ENCODE results near the gene SIGLEC8. TPM values are rescaled to one million over a fixed set of nuclear protein-coding genes. Genes with fewer than 3 reads are reported as not detected.

SIGLEC8 gene
- polyA plus RNA-seq, 1 donor from 2014 or later: not detected

DNA sequence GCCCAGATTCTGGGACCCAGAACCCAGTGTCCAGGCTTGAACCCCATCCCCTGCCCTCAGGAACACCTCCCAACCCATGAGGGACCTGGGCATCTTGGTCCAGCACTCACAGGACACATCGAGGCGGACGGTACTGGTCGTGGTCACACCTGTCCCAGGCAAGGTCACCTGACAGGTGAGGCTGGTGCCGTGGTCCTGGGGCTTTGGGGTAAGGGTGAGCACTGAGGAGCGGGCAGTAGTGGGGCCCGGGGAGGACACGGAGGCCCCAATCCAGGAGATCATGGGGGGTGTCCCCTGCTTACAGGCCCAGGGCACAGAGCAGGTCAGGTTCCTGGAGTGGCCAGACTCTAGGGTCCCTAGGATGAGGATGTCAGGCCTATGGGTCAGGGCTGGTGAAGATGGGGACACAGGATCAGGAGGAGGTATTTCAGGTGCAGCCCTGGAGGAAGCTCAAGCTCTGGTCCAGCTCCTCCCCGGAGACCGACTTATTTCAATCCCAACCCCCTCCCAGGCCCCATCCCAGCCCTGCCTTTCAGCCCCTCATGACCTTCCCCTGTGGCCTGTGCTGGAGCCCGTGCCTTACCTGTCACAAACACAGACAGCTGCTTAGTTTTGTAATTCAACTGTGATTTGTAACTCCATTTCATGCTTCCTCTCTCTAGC is 772 bp downstream of the SIGLEC8 start:
- Histone ChIP-seq H3K79me2 (replicated peaks; ENCODE audit: insufficient read depth, low read length) (no peaks in the 10 kb centered on the region), H3K27me3 (ENCODE audit: insufficient read depth, low read depth, low read length) (no peaks in the 10 kb centered on the region), H3K36me3 (ENCODE audit: insufficient read depth, low read length) (no peaks in the 10 kb centered on the region), H3K9ac (ENCODE audit: low read length) (no peak overlapping the region), H3F3A (ENCODE audit: insufficient read depth, low read length, poor library complexity, severe bottlenecking) (no peaks in the 10 kb centered on the region), H3K27ac (ENCODE audit: low read length) (no peak overlapping the region), H3K9me2 (ENCODE audit: insufficient read depth, low read length) (no peaks in the 10 kb centered on the region), H3K4me2 (ENCODE audit: low read length) (no peak overlapping the region), H2AFZ (ENCODE audit: low read depth, low read length) (no peak overlapping the region), H3K4me3 (ENCODE audit: low read length) (no peak overlapping the region), H4K20me1 (ENCODE audit: insufficient read depth) (no peaks in the 10 kb centered on the region), H3K9me3 (ENCODE audit: low read length) (no peaks in the 10 kb centered on the region)
- TF ChIP-seq REST (IDR thresholded peaks at IDR 0.05; ENCODE audit: borderline replicate concordance) (no peak), MXI1 (conservative IDR thresholded peaks at IDR 0.05; ENCODE audit: poor library complexity, severe bottlenecking) (no peak), SMC3 (conservative IDR thresholded peaks at IDR 0.05; ENCODE audit: poor library complexity) (no peak), TAF1 (IDR thresholded peaks at IDR 0.05; ENCODE audit: low read depth) (no peak), POLR2AphosphoS5 (IDR thresholded peaks at IDR 0.05) (no peak), EZH2 (IDR thresholded peaks at IDR 0.05; ENCODE audit: borderline replicate concordance, insufficient read depth, low read length, poor library complexity, severe bottlenecking) (no peak), CTCF (IDR thresholded peaks at IDR 0.05; ENCODE audit: poor library complexity, severe bottlenecking) (no peak), RAD21 (conservative IDR thresholded peaks at IDR 0.05) (no peak), EP300 (conservative IDR thresholded peaks at IDR 0.05; ENCODE audit: poor library complexity, severe bottlenecking) (no peak)

DNA sequence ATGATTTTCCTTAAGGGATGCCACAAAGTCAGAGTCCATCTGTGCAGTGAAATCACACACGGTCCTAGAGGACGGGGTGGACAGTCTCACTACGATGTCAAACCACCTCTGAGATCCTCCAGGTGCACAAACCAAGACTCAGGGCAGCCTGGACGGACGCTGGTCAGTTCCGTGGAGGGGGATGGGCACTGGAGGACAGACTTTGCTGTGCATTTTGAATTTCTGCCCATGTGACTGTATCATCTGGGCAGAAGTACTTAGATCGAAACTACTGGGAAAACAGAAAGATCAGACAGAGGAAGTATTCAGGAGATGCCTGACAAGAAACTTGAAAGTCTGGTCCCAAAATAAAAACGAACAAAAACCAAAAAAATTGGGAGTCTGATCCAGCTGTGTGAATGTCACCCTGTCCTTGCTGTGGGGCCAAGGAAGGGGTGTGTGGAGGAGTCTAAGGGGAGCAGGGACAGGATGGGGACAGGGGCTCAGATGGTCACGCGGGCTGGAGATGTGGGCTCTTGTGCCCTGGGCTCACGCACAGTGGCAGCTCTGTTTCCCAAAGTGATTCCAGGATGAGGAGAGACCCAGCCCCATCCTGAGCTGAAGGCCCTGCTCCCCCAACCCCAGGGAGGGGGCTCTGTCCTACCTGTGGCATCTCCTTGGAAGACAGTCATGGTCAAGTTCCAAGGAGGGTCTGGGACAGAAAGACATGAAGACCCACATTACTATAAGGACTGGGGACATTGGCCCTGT is 1.5 kb downstream of the SIGLEC8 start:
- Histone ChIP-seq H2AFZ (ENCODE audit: low read depth, low read length) (no peak overlapping the region), H3K4me3 (ENCODE audit: low read length) (no peak overlapping the region), H3K27ac (ENCODE audit: low read length) (no peak overlapping the region), H4K20me1 (ENCODE audit: insufficient read depth) (no peaks in the 10 kb centered on the region), H3K9me3 (ENCODE audit: low read length) (no peaks in the 10 kb centered on the region), H3K79me2 (replicated peaks; ENCODE audit: insufficient read depth, low read length) (no peaks in the 10 kb centered on the region), H3F3A (ENCODE audit: insufficient read depth, low read length, poor library complexity, severe bottlenecking) (no peaks in the 10 kb centered on the region), H3K36me3 (ENCODE audit: insufficient read depth, low read length) (no peaks in the 10 kb centered on the region), H3K9ac (ENCODE audit: low read length) (no peak overlapping the region), H3K27me3 (ENCODE audit: insufficient read depth, low read depth, low read length) (no peaks in the 10 kb centered on the region), H3K4me2 (ENCODE audit: low read length) (no peak overlapping the region), H3K9me2 (ENCODE audit: insufficient read depth, low read length) (no peaks in the 10 kb centered on the region)
- TF ChIP-seq EZH2 (IDR thresholded peaks at IDR 0.05; ENCODE audit: borderline replicate concordance, insufficient read depth, low read length, poor library complexity, severe bottlenecking): no peak
- no peak for TF ChIP-seq RAD21 (conservative IDR thresholded peaks at IDR 0.05)
- no peak for TF ChIP-seq MXI1 (conservative IDR thresholded peaks at IDR 0.05; ENCODE audit: poor library complexity, severe bottlenecking)
- no peak for TF ChIP-seq SMC3 (conservative IDR thresholded peaks at IDR 0.05; ENCODE audit: poor library complexity)
- no peak for TF ChIP-seq EP300 (conservative IDR thresholded peaks at IDR 0.05; ENCODE audit: poor library complexity, severe bottlenecking)
- TF ChIP-seq REST (IDR thresholded peaks at IDR 0.05; ENCODE audit: borderline replicate concordance): no peak
- no peak for TF ChIP-seq POLR2AphosphoS5 (IDR thresholded peaks at IDR 0.05)
- no peak for TF ChIP-seq CTCF (IDR thresholded peaks at IDR 0.05; ENCODE audit: poor library complexity, severe bottlenecking)

Data from neural cell (in vitro differentiated cells).